Ovary (tissue), 9 donors: Measurements from ENCODE around the gene TAF15. TPM values are rescaled to one million over a fixed set of nuclear protein-coding genes. Genes with fewer than 3 reads are reported as not detected.
A peak's percentile ranks its signal among the peaks of the same experiment; 100 is the strongest.

Experiments
- DNase-seq, 5 donors: peaks; one replicate each; pipeline ENCODE4 v3.0.0-alpha.2; 2019 to 2020
- H3K27ac ChIP-seq, 2 donors: fragments of 200-600 bp; one replicate each; pipeline versions ENCODE4 v1.5.1 to v1.8.0; 2019 to 2022
- H3K27me3 ChIP-seq: fragments of 200-600 bp; one replicate; pipeline ENCODE4 v1.8.0; 2022
- H3K36me3 ChIP-seq: fragments of 200-600 bp; sonication (generic); one replicate; pipeline ENCODE4 v1.5.1; 2019
- H3K4me1 ChIP-seq: one replicate; pipeline ENCODE4 v1.8.1; 2013; ENCODE audit warnings: mild to moderate bottlenecking, moderate library complexity; ENCODE audit not compliant: insufficient read depth
- H3K4me3 ChIP-seq: fragments of 200-600 bp; sonication (generic); one replicate; pipeline ENCODE4 v1.5.1; 2017
- H3K9me3 ChIP-seq, 2 donors: fragments of 200-600 bp in 1 of 2; sonication (generic) in 1 of 2; one replicate each; pipeline versions ENCODE4 v1.5.1 to v1.8.1; 2013 to 2019; ENCODE audit warnings: mild to moderate bottlenecking in 1 of 2, moderate library complexity in 1 of 2
- EP300 ChIP-seq: sonication (generic); formaldehyde crosslinking; IDR thresholded peaks from one replicate; pipeline ENCODE4 v1.6.1; 2017; ENCODE audit warnings: antibody characterized with exemption
- POLR2A ChIP-seq: fragments of 450-650 bp; IDR thresholded peaks from one replicate; pipeline ENCODE4 v1.6.1; 2017; ENCODE audit warnings: antibody characterized with exemption, mild to moderate bottlenecking, moderate library complexity
- WGBS, 3 donors: extraction: QIAGEN DNeasy Blood & Tissue Kit in 1 of 3; methylation state at CpG; one replicate each; pipeline versions ENCODE4 v1.1.5 to v1.1.7; 2013 to 2017; 5-methylcytosine and 5-hydroxymethylcytosine counted together
- intact Hi-C, 4 donors: fragments of 100-400 bp; cut with DNase I; formaldehyde crosslinking; loops; one replicate each; pipeline versions ENCODE4 v1.11.0 to v1.15.1; 2022 to 2023
- polyA plus RNA-seq, 2 donors: library from polyadenylated mRNA; stranded (reverse); fragments of 200-250 nt in 1 of 2; fragments of 350-450 nt in 1 of 2; fragmentation: Illumina TruSeq in 1 of 2; extraction: RNeasy Lipid Tissue Mini Kit (QIAGEN cat#74804) in 1 of 2; gene quantifications; one replicate each; pipeline ENCODE4 v1.2.3, GENCODE V29; 2013 to 2014
- total RNA-seq, 7 donors: library from RNA; depleted of rRNA in 2 of 7; stranded (reverse); fragments of >200 nt in 2 of 7; fragmentation: NEBNext Ultra II Directional in 3 of 7; extraction: Animal tissue kit (Norgen Biotek cat#: 25700) in 3 of 7; gene quantifications; one replicate each; pipeline versions ENCODE4 v1.1.0 to v1.2.4, GENCODE V29; 2016 to 2023
- TF ChIP-seq, protein P1 (sequence below), 3 donors: fragments of 450-650 bp in 2 of 3; fragments of 200-600 bp in 1 of 3; IDR thresholded peaks; one replicate each; pipeline versions ENCODE4 v1.5.1 to v1.8.0; 2016 to 2022; ENCODE audit warnings: antibody characterized with exemption in 3 of 3, mild to moderate bottlenecking in 1 of 3
- donor health status: DM: no; HTN: no; CAD: no; lungs with moderate emphysema.
- donor health status: DM: no; HTN: no; CAD: no.
- donor health status: Bipolar disorder and iron deficiency.
- donor health status: DM: yes; HTN: yes; CAD: no.
- donor health status: DM: no; HTN: no; CAD: no.
- donor health status: DM: yes; HTN: yes; CAD: no.

TAF15 gene
- total and polyA plus RNA-seq, 9 donors = 30.2 to 223 (median 126) TPM

DNA sequence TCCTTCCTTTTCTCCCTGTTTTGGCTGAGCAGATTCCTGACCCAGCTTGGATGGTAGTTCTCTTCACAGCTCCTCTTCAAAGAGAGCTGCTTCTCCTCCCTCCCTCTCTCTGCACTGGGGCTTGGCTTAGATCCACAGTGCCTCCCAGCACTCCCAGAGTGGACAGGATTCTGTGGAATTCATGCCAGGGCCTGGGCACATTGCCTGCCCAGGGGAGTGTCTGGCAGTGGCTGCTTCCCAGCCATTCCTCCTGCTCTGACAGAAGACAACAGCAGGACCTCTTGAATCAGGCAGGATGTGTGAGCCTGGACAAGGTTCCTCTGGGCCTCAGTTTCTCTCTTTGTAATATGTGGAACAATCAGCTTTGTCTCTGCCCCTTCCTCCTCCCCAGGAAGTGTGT is 9.3 kb upstream of the TAF15 start:
- intact Hi-C loops = no loop called here

GRCh38 chr17:35801583-35802224 is 7.6 kb upstream of the TAF15 start:
- no peaks in the 10 kb centered on the region for H3K27me3 ChIP-seq
- no peak overlapping the region for H3K27ac ChIP-seq
- peak in 2 of 5 donors; percentile 41 to 44 for DNase-seq
- no peaks in the 10 kb centered on the region for H3K4me1 ChIP-seq
- H3K4me3 ChIP-seq = no peak overlapping the region
- H3K9me3 ChIP-seq = no peaks in the 10 kb centered on the region
- TF ChIP-seq EP300 = no peak
- TF ChIP-seq, protein P1, sequence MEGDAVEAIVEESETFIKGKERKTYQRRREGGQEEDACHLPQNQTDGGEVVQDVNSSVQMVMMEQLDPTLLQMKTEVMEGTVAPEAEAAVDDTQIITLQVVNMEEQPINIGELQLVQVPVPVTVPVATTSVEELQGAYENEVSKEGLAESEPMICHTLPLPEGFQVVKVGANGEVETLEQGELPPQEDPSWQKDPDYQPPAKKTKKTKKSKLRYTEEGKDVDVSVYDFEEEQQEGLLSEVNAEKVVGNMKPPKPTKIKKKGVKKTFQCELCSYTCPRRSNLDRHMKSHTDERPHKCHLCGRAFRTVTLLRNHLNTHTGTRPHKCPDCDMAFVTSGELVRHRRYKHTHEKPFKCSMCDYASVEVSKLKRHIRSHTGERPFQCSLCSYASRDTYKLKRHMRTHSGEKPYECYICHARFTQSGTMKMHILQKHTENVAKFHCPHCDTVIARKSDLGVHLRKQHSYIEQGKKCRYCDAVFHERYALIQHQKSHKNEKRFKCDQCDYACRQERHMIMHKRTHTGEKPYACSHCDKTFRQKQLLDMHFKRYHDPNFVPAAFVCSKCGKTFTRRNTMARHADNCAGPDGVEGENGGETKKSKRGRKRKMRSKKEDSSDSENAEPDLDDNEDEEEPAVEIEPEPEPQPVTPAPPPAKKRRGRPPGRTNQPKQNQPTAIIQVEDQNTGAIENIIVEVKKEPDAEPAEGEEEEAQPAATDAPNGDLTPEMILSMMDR (IDR thresholded peaks at IDR 0.05) = no peak
- TF ChIP-seq POLR2A = no peak
- WGBS, 3 donors = 71 to 73% (median 72%) methylated on average over 9 of the region's 9 CpGs
- no peaks in the 10 kb centered on the region for H3K36me3 ChIP-seq
- intact Hi-C loops = no loop called here

More for the DNA sequence above, 9.3 kb upstream of the TAF15 start:
- no peaks in the 10 kb centered on the region for H3K9me3 ChIP-seq
- H3K27ac ChIP-seq = no peak overlapping the region
- H3K36me3 ChIP-seq = no peaks in the 10 kb centered on the region
- H3K4me3 ChIP-seq = no peak overlapping the region
- no peak for TF ChIP-seq EP300
- peaks cover 2% of the 10 kb centered on the region for H3K4me1 ChIP-seq
- no peaks in the 10 kb centered on the region for H3K27me3 ChIP-seq
- DNase-seq = peak in 2 of 5 donors; percentile 46 to 58

- H3K27ac ChIP-seq = no peak overlapping the region
- H3K4me1 ChIP-seq = no peaks in the 10 kb centered on the region
- no peak overlapping the region for H3K4me3 ChIP-seq
- no peaks in the 10 kb centered on the region for H3K36me3 ChIP-seq
- no peaks in the 10 kb centered on the region for H3K27me3 ChIP-seq
- no peaks in the 10 kb centered on the region for H3K9me3 ChIP-seq
- TF ChIP-seq POLR2A (no peak), EP300 (no peak)
- TF ChIP-seq, protein P1 (IDR thresholded peaks at IDR 0.05) = peak in 2 of 3 donors; percentile 15 to 44
- 50 to 73% (median 59%) methylated on average over 1 of the region's 1 CpG for WGBS, 3 donors
- no peak for DNase-seq
- intact Hi-C loops = loop anchor here (2.0 to 5.0 kb wide), 3 partner anchors 37 to 42 kb away; partner anchors contain the start of gene C17orf50 (in 1 of the 4)
These were observed 4.6 kb upstream of the TAF15 start for GRCh38 chr17:35804658-35805192.

GRCh38 chr17:35807371-35808144 is 1.7 kb upstream of the TAF15 start:
- Histone ChIP-seq H3K9me3 (no peaks in the 10 kb centered on the region), H3K36me3 (no peaks in the 10 kb centered on the region), H3K4me1 (peaks cover 2% of the 10 kb centered on the region), H3K4me3 (no peak overlapping the region), H3K27me3 (no peaks in the 10 kb centered on the region), H3K27ac (no peak overlapping the region)
- intact Hi-C loops = loop anchor here in 2 of 4 donors (5.0 kb wide), 2 partner anchors 40 to 45 kb away; partner anchors contain the start of gene C17orf50 (in 1 of the 2)
- DNase-seq = no peak
- 76 to 82% (median 82%) methylated on average over 7 of the region's 7 CpGs for WGBS, 3 donors
- no peak for TF ChIP-seq EP300
- TF ChIP-seq, protein P1 (IDR thresholded peaks at IDR 0.05) = no peak
- TF ChIP-seq POLR2A = no peak
